OCI-LY3 (cell line): ENCODE data around the gene DFFB.

Source experiments
- CTCF ChIP-seq: fragments of 200-600, 300-600 bp; sonication (generic); IDR thresholded peaks from 2 replicates; pipeline ENCODE4 v1.5.1; 2014; ENCODE audit warnings: antibody characterized with exemption, low read length, low read depth
- EZH2phosphoT487 ChIP-seq: fragments of 200-600 bp; shearing (Covaris generic); IDR thresholded peaks from 2 replicates; pipeline ENCODE4 v1.6.1; 2018; ENCODE audit warnings: antibody characterized with exemption, mixed run types, low read depth

GRCh38 chr1:3807769-3808168, 49.5 kb upstream of the DFFB start:
- TF ChIP-seq CTCF (no peak), EZH2phosphoT487 (no peak)
